ENCODE results near the gene RACGAP1.

Gene RACGAP1

DNA sequence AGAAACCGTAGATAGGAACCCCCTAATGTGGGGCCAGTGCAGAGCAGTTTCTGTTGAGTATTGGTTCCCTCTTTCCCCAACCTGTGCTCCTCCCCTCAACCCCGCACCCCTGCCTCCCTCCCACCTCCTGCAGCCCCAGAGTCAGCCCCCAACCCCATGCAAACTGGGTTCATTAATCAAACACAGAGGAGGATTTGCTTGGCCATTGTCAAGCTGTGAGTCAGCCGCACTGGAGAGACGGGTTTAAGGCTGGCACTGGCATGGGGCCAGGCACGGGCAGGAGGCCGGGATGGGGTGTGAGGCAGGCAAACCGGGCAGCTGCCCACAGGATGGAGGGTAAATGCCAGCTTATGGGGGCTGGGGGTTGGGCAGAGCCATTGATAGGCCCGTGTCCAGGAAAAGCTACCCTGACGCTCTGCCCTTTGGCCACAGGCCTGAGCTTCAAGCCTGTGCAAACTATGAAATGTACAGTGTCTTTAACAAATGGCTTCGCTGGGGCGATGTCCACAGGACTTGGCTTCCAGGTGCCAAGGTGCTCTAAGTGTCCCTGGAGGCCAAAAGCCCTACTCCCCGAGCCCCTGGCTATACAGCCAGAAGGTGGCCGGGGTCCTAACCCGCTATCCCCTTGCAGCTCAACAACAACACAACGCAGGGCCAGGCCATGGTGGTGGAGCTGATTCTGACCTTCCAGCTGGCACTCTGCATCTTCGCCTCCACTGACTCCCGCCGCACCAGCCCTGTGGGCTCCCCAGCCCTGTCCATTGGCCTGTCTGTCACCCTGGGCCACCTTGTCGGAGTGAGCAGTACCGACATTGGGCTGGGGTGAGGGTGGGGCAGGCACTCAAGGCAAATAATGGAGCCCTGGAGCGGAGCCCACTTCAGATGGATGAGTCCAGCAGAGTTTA lies 62.2 kb downstream of the RACGAP1 start:
- Histone ChIP-seq H3K9me3 (no peaks in the 10 kb centered on the region), H3K27me3 (ENCODE audit: low read depth) (peaks cover 7% of the 10 kb centered on the region; the same call in 1 of the 2 replicates), H3K4me3 (no peak overlapping the region), H3K36me3 (replicated peaks) (no peaks in the 10 kb centered on the region; the same call in 1 of the 2 replicates), H3K4me1 (peaks cover 5% of the 10 kb centered on the region)
- in situ Hi-C loops (cut with MboI; ENCODE audit: low sequenced_read_pairs) = no loop called here
- no peak for DNase-seq (ENCODE audit: low spot score in 2 of 2)

DNA sequence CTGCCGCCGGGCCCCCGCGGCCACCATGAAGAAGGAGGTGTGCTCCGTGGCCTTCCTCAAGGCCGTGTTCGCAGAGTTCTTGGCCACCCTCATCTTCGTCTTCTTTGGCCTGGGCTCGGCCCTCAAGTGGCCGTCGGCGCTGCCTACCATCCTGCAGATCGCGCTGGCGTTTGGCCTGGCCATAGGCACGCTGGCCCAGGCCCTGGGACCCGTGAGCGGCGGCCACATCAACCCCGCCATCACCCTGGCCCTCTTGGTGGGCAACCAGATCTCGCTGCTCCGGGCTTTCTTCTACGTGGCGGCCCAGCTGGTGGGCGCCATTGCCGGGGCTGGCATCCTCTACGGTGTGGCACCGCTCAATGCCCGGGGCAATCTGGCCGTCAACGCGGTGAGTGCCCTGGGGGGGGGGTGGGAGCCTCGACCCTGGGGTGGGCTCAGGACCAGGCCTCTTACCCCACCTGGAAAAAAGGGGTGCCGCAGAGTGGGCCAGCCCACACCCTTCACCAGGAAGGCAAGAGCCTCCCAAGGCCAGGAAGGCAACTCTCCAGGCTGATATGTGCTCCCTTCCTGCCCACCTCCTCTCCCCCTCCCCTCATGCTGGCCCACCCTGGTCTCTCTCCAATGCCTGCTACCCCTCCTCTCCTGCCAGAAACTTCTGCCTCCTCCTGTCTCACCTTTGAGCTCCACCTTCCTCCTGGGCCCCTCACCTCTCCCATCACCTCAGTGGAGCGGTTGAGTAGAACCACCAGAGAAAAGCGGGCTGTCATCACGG lies 63.1 kb downstream of the RACGAP1 start:
- no peak for DNase-seq (ENCODE audit: low spot score in 2 of 2)
- no peak overlapping the region for H3K4me3 ChIP-seq
- in situ Hi-C loops (cut with MboI; ENCODE audit: low sequenced_read_pairs) = no loop called here

DNA sequence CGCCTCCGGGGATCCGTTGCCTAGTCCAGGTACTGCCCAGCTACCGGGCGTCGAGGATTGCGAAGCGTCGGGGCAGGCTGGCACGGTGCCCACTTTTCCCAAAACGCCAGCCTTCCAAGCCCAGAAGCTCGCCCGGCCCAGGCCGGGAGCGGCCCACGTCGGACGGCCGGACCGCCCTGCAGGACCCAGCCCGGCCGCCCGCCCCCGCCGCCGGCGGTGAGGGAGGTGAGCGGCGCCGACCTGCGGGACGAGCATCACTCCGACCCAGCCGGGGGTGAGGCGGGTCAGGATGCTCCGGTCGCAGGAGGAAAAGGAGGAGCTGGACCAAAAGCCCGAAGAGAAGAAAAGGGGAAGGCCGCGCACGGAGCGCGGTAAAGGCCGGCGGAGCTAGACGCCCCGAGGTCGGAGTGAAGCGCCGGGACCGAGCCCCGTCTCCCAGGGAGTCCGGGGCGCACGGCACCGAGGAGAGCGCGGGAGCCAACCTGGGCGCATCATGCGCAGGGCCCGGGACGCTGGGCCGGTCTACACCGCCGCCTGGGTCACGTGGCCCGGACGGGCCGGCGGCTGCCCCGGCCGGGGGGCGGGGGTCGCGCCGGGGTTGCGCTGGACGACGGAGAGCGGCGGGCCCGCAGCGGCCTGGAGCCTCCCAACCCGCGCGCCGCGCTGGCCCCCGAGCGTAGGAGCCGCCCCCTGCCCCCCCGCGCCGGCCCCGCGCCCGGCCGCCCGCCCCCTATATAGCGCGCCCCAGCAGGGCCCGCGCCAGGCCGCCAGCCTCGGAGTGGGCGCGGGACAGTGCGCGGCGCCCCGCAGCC lies 64.0 kb downstream of the RACGAP1 start, which contains the start of gene AQP5:
Gene AQP5 (plus strand): TSS at position 762 of the 812 bp plus-strand sequence. CDS start 146 bp downstream, outside the sequence.
- no peak for DNase-seq (ENCODE audit: low spot score in 2 of 2)
- Histone ChIP-seq H3K9me3 (no peaks in the 10 kb centered on the region), H3K4me3 (no peak within 1 kb of the TSS), H3K36me3 (replicated peaks) (no peaks in the 10 kb centered on the region), H3K4me1 (no peaks in the 10 kb centered on the region), H3K27me3 (ENCODE audit: low read depth) (peaks cover 8% of the 10 kb centered on the region; the same call in 1 of the 2 replicates)
- in situ Hi-C loops (cut with MboI; ENCODE audit: low sequenced_read_pairs) = no loop called here

More for the DNA sequence above, 63.1 kb downstream of the RACGAP1 start:
- H3K27me3 ChIP-seq (ENCODE audit: low read depth) = peaks cover 7% of the 10 kb centered on the region; the same call in 1 of the 2 replicates
- H3K36me3 ChIP-seq (replicated peaks) = no peaks in the 10 kb centered on the region
- H3K4me1 ChIP-seq = no peaks in the 10 kb centered on the region
- no peaks in the 10 kb centered on the region for H3K9me3 ChIP-seq

DNA sequence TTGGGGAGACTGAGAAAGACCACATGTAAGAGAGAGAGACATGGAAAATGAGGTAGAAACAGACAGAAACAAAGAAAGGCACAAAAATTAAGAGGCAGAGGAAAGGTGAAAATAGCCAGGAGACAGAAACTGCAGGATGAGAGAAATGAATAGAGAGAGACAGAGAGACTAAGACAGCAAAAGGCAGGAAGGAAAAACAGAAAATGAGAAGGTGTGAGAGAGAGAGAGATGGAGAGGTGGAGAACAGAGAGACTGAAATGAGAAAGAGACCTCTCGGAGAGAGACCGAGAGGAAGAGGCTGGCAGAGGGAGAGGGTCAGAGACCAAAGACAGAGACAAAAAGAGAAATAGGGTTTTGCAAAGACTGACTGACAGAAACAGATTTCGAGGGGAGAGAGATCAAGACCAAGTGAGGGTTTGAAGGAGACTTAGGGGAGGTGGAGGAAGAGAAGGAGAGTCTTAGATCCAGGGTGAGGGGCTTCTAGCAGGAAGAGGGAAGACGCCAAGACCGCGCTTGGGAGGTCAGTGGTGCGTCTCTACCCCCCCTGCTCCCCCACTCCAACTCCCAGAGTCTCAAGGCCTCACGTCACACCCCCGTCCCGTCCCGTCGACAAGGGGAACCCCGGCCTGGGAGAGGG lies 64.7 kb downstream of the RACGAP1 start:
- in situ Hi-C loops (cut with MboI; ENCODE audit: low sequenced_read_pairs) = no loop called here
- Histone ChIP-seq H3K36me3 (replicated peaks) (no peaks in the 10 kb centered on the region), H3K27me3 (ENCODE audit: low read depth) (peaks cover 13% of the 10 kb centered on the region), H3K4me1 (no peaks in the 10 kb centered on the region), H3K9me3 (no peaks in the 10 kb centered on the region), H3K4me3 (no peak overlapping the region)
- DNase-seq (ENCODE audit: low spot score in 2 of 2) = no peak

DNA sequence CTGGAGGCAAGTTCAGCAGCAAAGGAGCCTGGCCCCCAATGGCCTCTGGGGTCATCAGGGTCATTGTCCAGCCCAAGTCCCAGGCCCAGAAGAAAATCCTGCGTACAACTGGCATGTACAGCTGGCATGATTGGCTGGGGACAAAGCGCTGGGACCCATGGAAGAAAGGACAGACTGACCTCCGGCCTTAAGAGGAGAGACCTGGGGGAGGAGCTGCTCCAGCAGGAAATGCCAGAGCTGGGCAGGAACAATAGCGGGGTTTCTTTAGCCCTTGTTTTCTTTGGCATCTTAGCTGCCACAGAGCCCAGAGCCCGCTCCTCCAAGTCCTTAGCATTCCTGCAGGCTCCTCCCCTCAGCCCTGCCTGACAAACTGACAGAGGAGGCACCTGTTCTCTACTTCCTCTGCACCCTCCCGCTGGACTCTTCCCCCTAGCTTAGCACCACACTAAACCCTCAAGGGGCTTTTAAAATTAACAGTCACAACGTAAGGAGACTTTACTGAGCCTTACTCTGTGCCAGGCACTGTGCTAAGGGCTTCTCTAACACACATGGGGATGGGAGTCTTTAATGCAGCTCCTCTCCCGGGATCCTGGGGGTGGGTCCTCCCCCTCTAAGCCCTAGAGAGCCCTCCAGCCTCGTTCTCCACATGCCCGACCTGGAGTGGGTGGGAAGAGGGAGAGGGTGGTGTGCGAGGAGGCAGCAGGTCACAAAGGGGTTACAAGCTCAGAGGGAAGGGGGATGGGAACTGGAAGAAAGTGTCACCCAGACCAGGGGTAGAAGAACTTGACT lies 65.4 kb downstream of the RACGAP1 start:
- Histone ChIP-seq H3K4me3 (no peak overlapping the region), H3K36me3 (replicated peaks) (no peaks in the 10 kb centered on the region), H3K27me3 (ENCODE audit: low read depth) (peaks cover 17% of the 10 kb centered on the region), H3K9me3 (no peaks in the 10 kb centered on the region), H3K4me1 (no peaks in the 10 kb centered on the region)
- in situ Hi-C loops (cut with MboI; ENCODE audit: low sequenced_read_pairs) = no loop called here
- DNase-seq (ENCODE audit: low spot score in 2 of 2) = peak; percentile 25 to 52

DNA sequence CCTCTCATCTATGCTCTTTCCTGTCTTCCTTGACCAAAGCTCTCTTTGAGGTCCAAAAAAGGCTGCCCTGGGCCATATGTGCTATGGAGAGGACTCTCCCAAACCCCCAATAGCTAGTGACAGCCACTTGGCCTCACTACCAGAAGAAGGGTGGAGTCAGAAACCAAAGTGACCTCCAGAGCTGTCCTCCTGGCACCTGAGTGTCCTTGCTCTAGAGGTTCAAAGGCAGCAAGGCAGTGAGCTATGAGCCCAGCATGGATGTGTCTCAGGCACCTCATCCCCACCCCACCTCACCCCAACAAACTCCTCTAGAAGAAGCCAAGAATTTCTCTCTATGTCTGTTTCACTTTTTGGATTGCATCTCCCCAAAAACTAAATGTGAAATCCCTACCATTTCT lies 67.7 kb downstream of the RACGAP1 start:
- H3K4me1 ChIP-seq = no peaks in the 10 kb centered on the region
- in situ Hi-C loops (cut with MboI; ENCODE audit: low sequenced_read_pairs) = no loop called here
- no peaks in the 10 kb centered on the region for H3K9me3 ChIP-seq
- H3K36me3 ChIP-seq (replicated peaks) = no peaks in the 10 kb centered on the region
- DNase-seq (ENCODE audit: low spot score in 2 of 2) = no peak
- H3K4me3 ChIP-seq = no peak overlapping the region
- H3K27me3 ChIP-seq (ENCODE audit: low read depth) = peaks cover 13% of the 10 kb centered on the region

DNA sequence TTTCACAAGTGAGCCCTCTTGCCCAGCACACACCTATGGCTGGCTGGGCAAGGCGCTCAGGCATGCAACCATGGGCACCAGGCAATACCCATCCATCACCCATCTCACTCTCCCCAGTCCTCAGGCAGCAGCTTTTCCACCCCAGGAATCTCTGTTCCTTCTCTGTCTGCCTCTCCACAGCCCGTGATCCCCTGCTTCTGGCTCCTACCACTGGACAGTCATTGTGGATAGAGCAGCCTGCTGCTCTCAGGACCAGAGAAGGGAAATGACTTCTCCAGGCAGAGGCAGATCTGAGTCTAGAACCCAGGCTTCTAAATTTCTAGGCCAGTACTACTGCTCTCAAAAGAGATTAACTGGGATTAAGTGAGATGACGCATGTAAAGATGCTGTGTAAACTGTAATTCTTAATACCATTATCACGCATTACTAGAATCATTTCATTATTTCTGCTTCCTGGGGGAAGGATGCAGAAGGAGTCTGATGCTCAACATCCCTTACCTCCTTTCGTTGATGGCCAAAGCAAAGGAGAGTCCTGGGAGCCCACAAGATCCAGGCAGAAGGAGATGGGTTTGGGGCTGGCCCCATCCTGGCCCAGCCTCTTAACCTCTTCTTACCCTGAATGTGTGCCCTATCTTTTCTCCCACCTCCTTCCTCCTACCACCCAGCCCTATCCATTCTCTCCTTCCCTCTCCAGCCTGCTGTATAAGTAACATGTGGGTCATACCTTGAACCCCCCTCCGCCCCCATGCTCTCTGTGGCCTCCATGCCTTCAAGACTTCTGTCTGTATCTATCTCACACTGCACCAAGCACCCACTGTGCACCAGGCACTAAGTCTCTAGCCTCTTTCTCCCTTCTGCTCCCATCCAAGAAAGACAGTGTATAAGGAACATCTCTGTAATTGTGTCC lies 68.4 kb downstream of the RACGAP1 start:
- Histone ChIP-seq H3K27me3 (ENCODE audit: low read depth) (peaks cover 13% of the 10 kb centered on the region), H3K36me3 (replicated peaks) (no peaks in the 10 kb centered on the region), H3K4me3 (no peak overlapping the region), H3K9me3 (no peaks in the 10 kb centered on the region), H3K4me1 (no peaks in the 10 kb centered on the region)
- in situ Hi-C loops (cut with MboI; ENCODE audit: low sequenced_read_pairs) = no loop called here
- no peak for DNase-seq (ENCODE audit: low spot score in 2 of 2)

DNA sequence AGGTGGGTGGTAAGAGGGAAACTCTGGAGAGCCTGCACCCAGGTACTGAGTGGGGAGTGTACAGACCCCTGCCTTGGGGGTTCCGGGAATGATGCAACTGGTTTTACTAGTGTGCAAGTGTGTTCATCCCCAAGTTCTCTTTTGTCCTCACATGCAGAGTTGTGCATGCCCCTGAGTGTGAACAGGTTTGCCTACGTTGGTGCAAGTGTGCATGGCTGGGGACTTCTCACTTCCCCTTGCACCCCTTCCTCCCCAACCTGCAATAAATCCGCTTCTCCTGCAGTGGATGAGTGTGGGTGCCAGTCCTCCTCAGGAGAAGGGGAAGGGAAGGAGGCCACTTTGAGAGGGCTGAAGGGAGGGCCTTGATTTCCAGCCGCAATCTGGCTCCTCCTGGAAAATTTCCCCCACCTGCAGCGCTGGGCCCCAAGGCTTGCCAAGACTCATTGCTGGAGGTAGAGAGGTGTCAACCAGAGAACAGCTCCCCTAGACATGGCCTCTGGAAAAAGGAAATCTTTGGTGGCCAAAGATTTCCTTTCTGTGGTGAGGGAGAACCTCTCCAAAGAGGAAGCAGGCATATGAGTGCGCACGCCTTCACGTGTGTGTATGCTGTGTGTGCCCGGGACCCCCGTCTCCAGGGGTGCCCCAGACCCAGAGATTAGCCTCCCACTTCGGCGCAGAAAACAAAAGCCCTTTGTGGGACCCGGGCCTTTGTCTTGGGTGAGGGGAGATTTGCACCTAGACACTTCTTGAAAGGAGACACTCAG lies 69.2 kb downstream of the RACGAP1 start:
- no peaks in the 10 kb centered on the region for H3K36me3 ChIP-seq (replicated peaks)
- H3K4me1 ChIP-seq = no peaks in the 10 kb centered on the region
- H3K27me3 ChIP-seq (ENCODE audit: low read depth) = peaks cover 13% of the 10 kb centered on the region
- in situ Hi-C loops (cut with MboI; ENCODE audit: low sequenced_read_pairs) = no loop called here
- H3K9me3 ChIP-seq = no peaks in the 10 kb centered on the region
- no peak overlapping the region for H3K4me3 ChIP-seq
- DNase-seq (ENCODE audit: low spot score in 2 of 2) = no peak

DNA sequence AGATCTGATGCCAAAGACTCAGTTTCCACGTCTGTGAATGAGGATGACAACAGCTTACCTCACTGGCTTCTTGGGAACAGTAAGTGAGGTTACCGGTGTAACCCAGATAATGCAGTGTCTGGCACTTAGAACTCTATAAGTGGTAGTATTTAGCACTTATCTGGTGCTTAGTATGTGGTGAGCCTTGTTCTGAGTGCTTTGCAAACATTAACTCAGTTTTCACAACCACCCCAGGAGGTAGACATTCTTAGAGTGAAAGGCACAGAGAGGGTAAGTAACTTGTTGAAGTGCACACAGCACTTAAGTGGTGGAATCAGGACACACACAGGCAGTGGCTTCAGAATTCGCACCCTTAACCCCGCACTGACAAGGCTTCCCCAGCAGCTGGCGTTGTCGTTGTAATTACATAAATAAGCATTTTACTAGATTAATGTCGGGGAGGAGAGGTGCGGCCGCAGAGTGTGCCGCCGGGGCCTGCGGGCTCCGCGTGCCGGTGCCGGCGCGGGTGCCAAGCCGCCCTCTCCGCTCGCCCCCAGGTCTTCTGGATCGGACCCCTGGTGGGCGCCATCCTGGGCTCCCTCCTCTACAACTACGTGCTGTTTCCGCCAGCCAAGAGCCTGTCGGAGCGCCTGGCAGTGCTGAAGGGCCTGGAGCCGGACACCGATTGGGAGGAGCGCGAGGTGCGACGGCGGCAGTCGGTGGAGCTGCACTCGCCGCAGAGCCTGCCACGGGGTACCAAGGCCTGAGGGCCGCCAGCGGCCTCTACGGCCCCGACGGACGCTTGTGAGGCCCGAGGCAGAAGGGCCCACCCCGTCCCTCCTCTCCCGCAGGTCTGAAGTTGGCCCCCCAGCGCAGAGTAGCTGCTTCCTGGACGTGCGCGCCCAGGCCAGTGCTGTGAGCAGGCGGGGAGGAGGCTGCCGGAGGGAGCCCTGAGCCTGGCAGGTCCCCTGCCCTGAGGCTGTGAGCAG lies 70.1 kb downstream of the RACGAP1 start:
- Histone ChIP-seq H3K27me3 (ENCODE audit: low read depth) (peaks cover 10% of the 10 kb centered on the region), H3K4me3 (no peak overlapping the region), H3K36me3 (replicated peaks) (no peaks in the 10 kb centered on the region), H3K9me3 (no peaks in the 10 kb centered on the region), H3K4me1 (no peaks in the 10 kb centered on the region)
- DNase-seq (ENCODE audit: low spot score in 2 of 2) = no peak
- in situ Hi-C loops (cut with MboI; ENCODE audit: low sequenced_read_pairs) = no loop called here

DNA sequence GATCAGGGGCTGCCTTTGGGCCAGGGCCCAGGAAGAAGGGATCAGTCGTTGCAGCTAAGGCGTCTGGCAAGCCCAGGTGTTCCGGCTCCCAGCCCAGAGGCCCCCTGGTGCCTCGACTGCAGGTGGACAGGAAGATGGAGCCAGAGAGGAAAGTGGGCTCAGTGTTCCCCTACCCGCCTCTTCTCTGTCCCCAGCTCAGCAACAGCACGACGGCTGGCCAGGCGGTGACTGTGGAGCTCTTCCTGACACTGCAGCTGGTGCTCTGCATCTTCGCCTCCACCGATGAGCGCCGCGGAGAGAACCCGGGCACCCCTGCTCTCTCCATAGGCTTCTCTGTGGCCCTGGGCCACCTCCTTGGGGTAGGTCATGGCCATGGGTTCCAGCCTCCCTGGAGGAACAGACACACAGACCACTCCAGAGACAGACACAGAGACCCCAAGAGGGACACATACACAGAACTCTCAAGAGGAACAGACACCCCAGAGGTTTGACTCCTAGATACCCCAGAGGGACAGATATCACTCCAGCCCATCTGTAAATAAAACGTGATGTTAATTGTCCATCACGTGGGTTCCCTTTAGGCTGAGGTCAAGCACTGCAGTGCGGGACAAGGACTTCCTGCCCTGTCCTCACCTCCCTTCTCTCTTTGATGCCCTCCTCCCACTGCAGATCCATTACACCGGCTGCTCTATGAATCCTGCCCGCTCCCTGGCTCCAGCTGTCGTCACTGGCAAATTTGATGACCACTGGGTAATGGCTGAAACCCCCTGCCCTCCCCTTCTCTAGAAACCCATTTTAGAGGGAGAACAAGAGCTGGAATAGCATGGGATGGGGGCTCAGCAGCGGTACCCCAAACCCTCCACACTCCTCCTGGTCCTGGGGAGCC lies 71.1 kb downstream of the RACGAP1 start:
- in situ Hi-C loops (cut with MboI; ENCODE audit: low sequenced_read_pairs) = no loop called here

More for the DNA sequence above, 71.1 kb downstream of the RACGAP1 start:
- no peaks in the 10 kb centered on the region for H3K36me3 ChIP-seq (replicated peaks)
- no peaks in the 10 kb centered on the region for H3K4me1 ChIP-seq
- H3K9me3 ChIP-seq = no peaks in the 10 kb centered on the region
- H3K27me3 ChIP-seq (ENCODE audit: low read depth) = peaks cover 10% of the 10 kb centered on the region; the same call in 1 of the 2 replicates
- no peak overlapping the region for H3K4me3 ChIP-seq
- no peak for DNase-seq (ENCODE audit: low spot score in 2 of 2)

All from HAP-1 (cell line).